GM18907 (cell line): ENCODE measurements around the gene TRIM15.

Experiments
- ATAC-seq: cut with Tn5 transposase; IDR thresholded peaks from one replicate; pipeline ENCODE4 v1.9.1; 2021; ENCODE audit warnings: mild to moderate bottlenecking, moderate library complexity; ENCODE audit not compliant: unreplicated experiment

Gene TRIM15

GRCh38 chr6:30144811-30145210, 18.5 kb upstream of the TRIM15 start:
- ATAC-seq = no peak

GRCh38 chr6:30145818-30146217, 17.5 kb upstream of the TRIM15 start:
- no peak for ATAC-seq

GRCh38 chr6:30147096-30147495, 16.2 kb upstream of the TRIM15 start:
- ATAC-seq = no peak

GRCh38 chr6:30149234-30149633, 14.1 kb upstream of the TRIM15 start:
- ATAC-seq = no peak

- no peak for ATAC-seq
Measured at GRCh38 chr6:30149858-30150550, 13.3 kb upstream of the TRIM15 start.

- no peak for ATAC-seq
Measured at GRCh38 chr6:30150671-30151395, 12.5 kb upstream of the TRIM15 start.

GRCh38 chr6:30151580-30151979, 11.8 kb upstream of the TRIM15 start:
- no peak for ATAC-seq

- no peak for ATAC-seq
Measured at GRCh38 chr6:30152016-30152673, 11.2 kb upstream of the TRIM15 start.

GRCh38 chr6:30152910-30153610, 10.3 kb upstream of the TRIM15 start:
- no peak for ATAC-seq

GRCh38 chr6:30154061-30154460, 9.3 kb upstream of the TRIM15 start:
- no peak for ATAC-seq

GRCh38 chr6:30154709-30155519, 8.4 kb upstream of the TRIM15 start:
- no peak for ATAC-seq

- ATAC-seq = no peak
Measured at GRCh38 chr6:30155520-30156261, 7.7 kb upstream of the TRIM15 start.

- ATAC-seq = no peak
Measured at GRCh38 chr6:30156262-30156599, 7.1 kb upstream of the TRIM15 start.

GRCh38 chr6:30156774-30157173, 6.6 kb upstream of the TRIM15 start:
- no peak for ATAC-seq

- ATAC-seq = no peak
Measured at GRCh38 chr6:30157581-30157980, 5.8 kb upstream of the TRIM15 start.

GRCh38 chr6:30157999-30158398, 5.3 kb upstream of the TRIM15 start:
- ATAC-seq = no peak

- ATAC-seq = no peak
Measured at GRCh38 chr6:30158475-30159040, 4.8 kb upstream of the TRIM15 start.

GRCh38 chr6:30160008-30160784, 3.1 kb upstream of the TRIM15 start:
- no peak for ATAC-seq
